PFSK-1 (cell line): Measurements from ENCODE around the gene FCN2.

ENCODE experiments used
- FOXP2 ChIP-seq: optimal IDR thresholded peaks from 2 replicates; pipeline ENCODE3; 2011; ENCODE audit warnings: borderline replicate concordance, control low read depth, inconsistent platforms; ENCODE audit not compliant: insufficient read depth; ENCODE audit errors: extremely low read length, extremely low read depth
- POLR2AphosphoS5 ChIP-seq: IDR thresholded peaks from 2 replicates; pipeline ENCODE4 v1.6.1; 2012; ENCODE audit warnings: low read depth, mild to moderate bottlenecking, control low read depth, low read length, moderate library complexity
- SIN3A ChIP-seq: IDR thresholded peaks from 2 replicates; pipeline ENCODE4 v1.6.1; 2012; ENCODE audit warnings: mild to moderate bottlenecking, low read length, moderate library complexity, borderline replicate concordance; ENCODE audit not compliant: insufficient read depth
- TAF1 ChIP-seq: IDR thresholded peaks from 2 replicates; pipeline ENCODE4 v1.6.1; 2012; ENCODE audit warnings: low read length, control low read depth, borderline replicate concordance; ENCODE audit not compliant: insufficient read depth
- TF ChIP-seq, protein P1 (sequence below), 2 experiments: IDR thresholded peaks; 2 replicates each; pipeline versions ENCODE4 v1.6.1 to v1.8.0; 2011 to 2012; ENCODE audit warnings: low read depth in 2 of 2, low read length in 2 of 2, control low read depth in 1 of 2, inconsistent platforms in 1 of 2, mild to moderate bottlenecking in 1 of 2, moderate library complexity in 1 of 2; ENCODE audit not compliant: insufficient read depth in 1 of 2

DNA sequence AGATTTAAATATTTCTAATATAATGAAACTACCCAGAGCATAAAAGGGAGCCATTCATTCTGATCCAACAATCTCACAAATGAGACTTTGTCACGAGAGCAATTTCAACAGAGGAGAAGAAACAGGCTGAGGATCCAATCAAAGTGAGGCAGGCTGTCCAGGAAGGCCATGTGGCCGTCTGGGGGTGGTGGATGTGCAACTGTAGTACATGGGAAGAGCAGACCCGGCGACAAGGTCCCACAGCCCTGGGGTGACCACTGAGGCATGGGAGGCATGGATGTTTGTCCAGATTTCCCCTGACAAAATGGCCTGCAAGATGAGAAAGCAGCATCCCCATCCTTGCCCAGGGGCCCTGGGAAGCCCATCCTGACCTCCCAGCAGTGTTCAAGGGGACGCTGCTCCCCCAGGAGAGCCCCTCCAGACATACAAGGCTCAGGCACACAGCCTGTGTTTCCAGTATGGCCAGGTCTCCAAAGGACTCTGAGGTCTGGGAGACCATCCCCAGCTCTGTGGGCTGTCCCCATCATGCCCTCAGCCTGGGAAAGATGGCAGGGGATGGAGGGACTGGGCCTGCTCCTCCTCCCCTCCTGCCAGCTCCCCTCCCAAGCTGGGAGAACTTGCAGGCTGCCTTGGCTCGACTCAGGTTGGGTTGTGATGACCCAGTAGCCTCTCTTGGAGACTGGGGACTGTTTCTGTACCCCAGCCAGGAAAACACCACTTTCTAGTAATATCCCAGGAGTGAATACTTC, 27.5 kb upstream of the FCN2 start:
- TF ChIP-seq TAF1 (no peak), POLR2AphosphoS5 (no peak), SIN3A (no peak), FOXP2 (no peak)
- TF ChIP-seq, protein P1, sequence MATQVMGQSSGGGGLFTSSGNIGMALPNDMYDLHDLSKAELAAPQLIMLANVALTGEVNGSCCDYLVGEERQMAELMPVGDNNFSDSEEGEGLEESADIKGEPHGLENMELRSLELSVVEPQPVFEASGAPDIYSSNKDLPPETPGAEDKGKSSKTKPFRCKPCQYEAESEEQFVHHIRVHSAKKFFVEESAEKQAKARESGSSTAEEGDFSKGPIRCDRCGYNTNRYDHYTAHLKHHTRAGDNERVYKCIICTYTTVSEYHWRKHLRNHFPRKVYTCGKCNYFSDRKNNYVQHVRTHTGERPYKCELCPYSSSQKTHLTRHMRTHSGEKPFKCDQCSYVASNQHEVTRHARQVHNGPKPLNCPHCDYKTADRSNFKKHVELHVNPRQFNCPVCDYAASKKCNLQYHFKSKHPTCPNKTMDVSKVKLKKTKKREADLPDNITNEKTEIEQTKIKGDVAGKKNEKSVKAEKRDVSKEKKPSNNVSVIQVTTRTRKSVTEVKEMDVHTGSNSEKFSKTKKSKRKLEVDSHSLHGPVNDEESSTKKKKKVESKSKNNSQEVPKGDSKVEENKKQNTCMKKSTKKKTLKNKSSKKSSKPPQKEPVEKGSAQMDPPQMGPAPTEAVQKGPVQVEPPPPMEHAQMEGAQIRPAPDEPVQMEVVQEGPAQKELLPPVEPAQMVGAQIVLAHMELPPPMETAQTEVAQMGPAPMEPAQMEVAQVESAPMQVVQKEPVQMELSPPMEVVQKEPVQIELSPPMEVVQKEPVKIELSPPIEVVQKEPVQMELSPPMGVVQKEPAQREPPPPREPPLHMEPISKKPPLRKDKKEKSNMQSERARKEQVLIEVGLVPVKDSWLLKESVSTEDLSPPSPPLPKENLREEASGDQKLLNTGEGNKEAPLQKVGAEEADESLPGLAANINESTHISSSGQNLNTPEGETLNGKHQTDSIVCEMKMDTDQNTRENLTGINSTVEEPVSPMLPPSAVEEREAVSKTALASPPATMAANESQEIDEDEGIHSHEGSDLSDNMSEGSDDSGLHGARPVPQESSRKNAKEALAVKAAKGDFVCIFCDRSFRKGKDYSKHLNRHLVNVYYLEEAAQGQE (IDR thresholded peaks at IDR 0.05; ENCODE audit: insufficient read depth in 1 of 2, low read depth in 2 of 2, low read length in 2 of 2) = no peak
